ENCODE results near the gene NXF1. TPM values are rescaled to one million over a fixed set of nuclear protein-coding genes. Genes with fewer than 3 reads are reported as not detected.
A peak's percentile ranks its signal among the peaks of the same experiment; 100 is the strongest.

The NXF1 gene
- total and polyA plus RNA-seq, 10 donors = 83.1 to 271 (median 118) TPM

GRCh38 chr11:62755086-62755615, 50.1 kb downstream of the NXF1 start:
- Histone ChIP-seq H3K36me3 (peaks cover 0 to 22% (median 7%) of the 10 kb centered on the region in 6 donors), H3K4me1 (peaks cover 7 to 44% (median 28%) of the 10 kb centered on the region in 6 donors), H3K4me3 (peak overlapping the region in 1 of 8 donors; percentile 80), H3K27ac (no peak overlapping the region), H3K9me3 (no peaks in the 10 kb centered on the region), H3K27me3 (replicated peaks in 1 of 7) (no peaks in the 10 kb centered on the region)
- TF ChIP-seq CTCF (IDR thresholded peaks at IDR 0.05 in 8 of 11, conservative IDR thresholded peaks at IDR 0.05 in 3 of 11) (no peak), POLR2A (IDR thresholded peaks at IDR 0.05) (no peak), POLR2AphosphoS5 (IDR thresholded peaks at IDR 0.05) (no peak)
- peak; percentile 64 for DNase-seq
- 87 to 91% (median 90%) methylated on average over 10 of the region's 10 CpGs for WGBS, 5 donors
- intact Hi-C loops (cut with DNase I; ENCODE audit: low total_unique reads) = no loop called here

- 0 to 2% (median 1%) methylated on average over 47 of the region's 47 CpGs for WGBS, 5 donors
- intact Hi-C loops (cut with DNase I; ENCODE audit: low total_unique reads) = no loop called here
Observed at GRCh38 chr11:62753736-62754603, 51.3 kb downstream of the NXF1 start, which contains the start of gene ZBTB3. Gene ZBTB3 (minus strand): TSS chr11:62754160. CDS start chr11:62753664, 496 bp downstream.

GRCh38 chr11:62752994-62753735, 52.1 kb downstream of the NXF1 start:
- Histone ChIP-seq H3K27me3 (replicated peaks in 1 of 7) (no peaks in the 10 kb centered on the region), H3K36me3 (peaks cover 0 to 40% (median 10%) of the 10 kb centered on the region in 6 donors), H3K27ac (peak overlapping the region; percentile 91 to 98 (median 96)), H3K4me1 (peaks cover 7 to 64% (median 28%) of the 10 kb centered on the region in 6 donors), H3K4me3 (peak overlapping the region; percentile 58 to 80 (median 65)), H3K9me3 (no peaks in the 10 kb centered on the region)
- DNase-seq = peak; percentile 82
- intact Hi-C loops (cut with DNase I; ENCODE audit: low total_unique reads) = no loop called here
- TF ChIP-seq POLR2AphosphoS5 (IDR thresholded peaks at IDR 0.05) (no peak), CTCF (IDR thresholded peaks at IDR 0.05 in 8 of 11, conservative IDR thresholded peaks at IDR 0.05 in 3 of 11) (no peak), POLR2A (IDR thresholded peaks at IDR 0.05) (no peak)
- WGBS, 5 donors = 73 to 81% (median 77%) methylated on average over 15 of the region's 15 CpGs

More at GRCh38 chr11:62753736-62754603, 51.3 kb downstream of the NXF1 start, which contains the start of gene ZBTB3:
- Histone ChIP-seq H3K4me1 (peaks cover 7 to 56% (median 28%) of the 10 kb centered on the region in 6 donors), H3K9me3 (no peaks in the 10 kb centered on the region), H3K27me3 (replicated peaks in 1 of 7) (no peaks in the 10 kb centered on the region), H3K36me3 (peaks cover 0 to 32% (median 10%) of the 10 kb centered on the region in 6 donors), H3K27ac (peak within 1 kb of the TSS; percentile 91 to 98 (median 96)), H3K4me3 (peak within 1 kb of the TSS; percentile 58 to 80 (median 65))
- peak; percentile 97 for DNase-seq
- TF ChIP-seq CTCF (IDR thresholded peaks at IDR 0.05 in 8 of 11, conservative IDR thresholded peaks at IDR 0.05 in 3 of 11) = peak in 6 of 11 experiments; percentile 30 to 73 (median 40)
- TF ChIP-seq POLR2AphosphoS5 (IDR thresholded peaks at IDR 0.05) = peak; percentile 88 to 96 (median 93)
- peak; percentile 38 to 63 (median 38) for TF ChIP-seq POLR2A (IDR thresholded peaks at IDR 0.05)

Measured in spleen (tissue), 11 donors.